ENCODE results near the gene TUBB8. TPM values are rescaled to one million over a fixed set of nuclear protein-coding genes. Genes with fewer than 3 reads are reported as not detected.

TUBB8 gene
- polyA plus RNA-seq, 3 donors, result 0.43 TPM; not detected in 2

- Mint-ChIP-seq H3K4me3 (no peak overlapping the region), H3K27me3 (ENCODE audit: low read depth in 3 of 3) (peaks cover 3 to 11% (median 4%) of the 10 kb centered on the region in 3 donors), H3K9me3 (no peaks in the 10 kb centered on the region), H3K4me1 (no peaks in the 10 kb centered on the region), H3K27ac (peak overlapping the region in 1 of 7 donors; percentile 38), H3K36me3 (no peaks in the 10 kb centered on the region)
- H3K4me2 ChIP-seq (replicated peaks; ENCODE audit: extremely low read depth, low read length, poor library complexity, severe bottlenecking), result no peak overlapping the region
- intact Hi-C loops (cut with micrococcal nuclease), result no loop called here
- TF ChIP-seq CTCF (IDR thresholded peaks at IDR 0.05), result no peak
- no peaks in the 10 kb centered on the region for H3K27me3 ChIP-seq (ENCODE audit: control insufficient read depth in 2 of 2, insufficient read depth in 2 of 2, low read length in 2 of 2)
- H3K9me3 ChIP-seq (replicated peaks in 1 of 2; ENCODE audit: control insufficient read depth in 1 of 2, insufficient read depth in 1 of 2, low read length in 2 of 2), result no peaks in the 10 kb centered on the region
- no peak for DNase-seq
- H3K4me1 ChIP-seq (ENCODE audit: control insufficient read depth in 1 of 2, insufficient read depth in 2 of 2, low read length in 2 of 2), result no peaks in the 10 kb centered on the region
- H3K9ac ChIP-seq (ENCODE audit: insufficient read depth, low read length, poor library complexity, severe bottlenecking), result no peak overlapping the region
- no peak overlapping the region for H3K4me3 ChIP-seq (replicated peaks in 1 of 3; ENCODE audit: low read depth in 2 of 3, low read length in 3 of 3)
- H4K20me1 ChIP-seq (ENCODE audit: insufficient read depth, low read length), result no peaks in the 10 kb centered on the region
- no peaks in the 10 kb centered on the region for H3K79me2 ChIP-seq (ENCODE audit: insufficient read depth, low read length)
- H3K27ac ChIP-seq (ENCODE audit: low read depth in 1 of 2, low read length in 2 of 2), result no peak overlapping the region
- H3K36me3 ChIP-seq (replicated peaks in 1 of 2; ENCODE audit: control insufficient read depth in 1 of 2, insufficient read depth in 2 of 2, low read length in 2 of 2), result no peaks in the 10 kb centered on the region
- 90% methylated on average over 7 of the region's 8 CpGs for WGBS (ENCODE audit: insufficient coverage)
- H2AFZ ChIP-seq (ENCODE audit: insufficient read depth, low read depth, low read length, poor library complexity, severe bottlenecking), result no peak overlapping the region
Measured at GRCh38 chr10:85044-85443, 35.9 kb upstream of the TUBB8 start.

GRCh38 chr10:83930-84530 lies 34.9 kb upstream of the TUBB8 start:
- H3K9me3 Mint-ChIP-seq, result no peaks in the 10 kb centered on the region
- no peak overlapping the region for H3K27ac Mint-ChIP-seq
- Histone ChIP-seq H3K4me2 (replicated peaks; ENCODE audit: extremely low read depth, low read length, poor library complexity, severe bottlenecking) (no peak overlapping the region), H3K36me3 (replicated peaks in 1 of 2; ENCODE audit: control insufficient read depth in 1 of 2, insufficient read depth in 2 of 2, low read length in 2 of 2) (no peaks in the 10 kb centered on the region), H3K27me3 (ENCODE audit: control insufficient read depth in 2 of 2, insufficient read depth in 2 of 2, low read length in 2 of 2) (no peaks in the 10 kb centered on the region), H3K4me1 (ENCODE audit: control insufficient read depth in 1 of 2, insufficient read depth in 2 of 2, low read length in 2 of 2) (no peaks in the 10 kb centered on the region), H4K20me1 (ENCODE audit: insufficient read depth, low read length) (no peaks in the 10 kb centered on the region), H2AFZ (ENCODE audit: insufficient read depth, low read depth, low read length, poor library complexity, severe bottlenecking) (no peak overlapping the region), H3K27ac (ENCODE audit: low read depth in 1 of 2, low read length in 2 of 2) (no peak overlapping the region), H3K9me3 (replicated peaks in 1 of 2; ENCODE audit: control insufficient read depth in 1 of 2, insufficient read depth in 1 of 2, low read length in 2 of 2) (no peaks in the 10 kb centered on the region), H3K9ac (ENCODE audit: insufficient read depth, low read length, poor library complexity, severe bottlenecking) (no peak overlapping the region), H3K4me3 (replicated peaks in 1 of 3; ENCODE audit: low read depth in 2 of 3, low read length in 3 of 3) (no peak overlapping the region), H3K79me2 (ENCODE audit: insufficient read depth, low read length) (no peaks in the 10 kb centered on the region)
- intact Hi-C loops (cut with micrococcal nuclease), result no loop called here
- H3K27me3 Mint-ChIP-seq (ENCODE audit: low read depth in 3 of 3), result peaks cover 6 to 16% (median 11%) of the 10 kb centered on the region in 3 donors
- H3K4me1 Mint-ChIP-seq, result no peaks in the 10 kb centered on the region
- no peak overlapping the region for H3K4me3 Mint-ChIP-seq
- 95% methylated on average over 3 of the region's 9 CpGs for WGBS (ENCODE audit: insufficient coverage)
- H3K36me3 Mint-ChIP-seq, result no peaks in the 10 kb centered on the region
- no peak for TF ChIP-seq CTCF (IDR thresholded peaks at IDR 0.05)
- DNase-seq, result no peak
